Gastrocnemius medialis (tissue), 4 donors: Measurements from ENCODE around the gene FAM181A. TPM values are rescaled to one million over a fixed set of nuclear protein-coding genes. Genes with fewer than 3 reads are reported as not detected.

Experiments
- ATAC-seq, 2 donors: fragments of 150-250 bp; one replicate each; pipeline ENCODE4 v1.9.1; 2016
- DNase-seq, 2 donors: peaks; one replicate each; pipeline ENCODE4 v3.0.0-alpha.2; 2019
- H3K27ac ChIP-seq, 4 donors: fragments of 200-600 bp; sonication (generic); 1 replicate in 1 of 4; 2 replicates in 3 of 4; pipeline ENCODE4 v1.5.1; 2016 to 2018; ENCODE audit warnings: mild to moderate bottlenecking in 2 of 4, moderate library complexity in 1 of 4
- H3K27me3 ChIP-seq, 3 donors: fragments of 200-600 bp; sonication (generic) in 2 of 3; 1 replicate in 1 of 3; 2 replicates in 2 of 3; pipeline versions ENCODE4 v1.5.1 to v1.6.0; 2016 to 2019; ENCODE audit warnings: mild to moderate bottlenecking in 1 of 3, moderate library complexity in 1 of 3
- H3K36me3 ChIP-seq, 2 donors: fragments of 200-600 bp; sonication (generic) in 1 of 2; one replicate each; pipeline ENCODE4 v1.5.1; 2017 to 2018
- H3K4me1 ChIP-seq, 2 donors: fragments of 200-600 bp; sonication (generic) in 1 of 2; one replicate each; pipeline ENCODE4 v1.5.1; 2016 to 2017; ENCODE audit warnings: mild to moderate bottlenecking in 2 of 2
- H3K4me3 ChIP-seq, 4 donors: fragments of 200-600 bp; sonication (generic) in 3 of 4; 1 replicate in 1 of 4; 2 replicates in 3 of 4; pipeline ENCODE4 v1.5.1; 2016 to 2019; ENCODE audit warnings: mild to moderate bottlenecking in 2 of 4
- H3K9me3 ChIP-seq, 3 donors: fragments of 200-600 bp; sonication (generic) in 2 of 3; 1 replicate in 1 of 3; 2 replicates in 2 of 3; pipeline ENCODE4 v1.5.1; 2016 to 2019
- CTCF ChIP-seq, 5 experiments: fragments of 450-650 bp in 3 of 5; fragments of 200-600 bp in 2 of 5; sonication (generic) in 2 of 5; IDR thresholded peaks in 4 of 5; conservative IDR thresholded peaks in 1 of 5; 1 replicate in 4 of 5; 2 replicates in 1 of 5; pipeline ENCODE4 v1.5.1; 2016 to 2019; ENCODE audit warnings: antibody characterized with exemption in 5 of 5, mild to moderate bottlenecking in 3 of 5, moderate library complexity in 3 of 5
- POLR2A ChIP-seq, 2 donors: fragments of 450-650 bp; IDR thresholded peaks; one replicate each; pipeline ENCODE4 v1.6.1; 2017; ENCODE audit warnings: antibody characterized with exemption in 2 of 2, mild to moderate bottlenecking in 2 of 2, moderate library complexity in 2 of 2
- in situ Hi-C, 4 donors: fragments of 200-750 bp; cut with MboI; loops; one replicate each; pipeline versions ENCODE4 v1.15.0 to v1.8.0; 2017; ENCODE audit warnings: low sequenced_read_pairs in 4 of 4
- intact Hi-C: fragments of 100-400 bp; cut with DNase I; formaldehyde crosslinking; loops from one replicate; pipeline ENCODE4 v1.15.1; 2023; ENCODE audit warnings: low total_unique reads
- total RNA-seq, 4 donors: library from RNA; depleted of rRNA; stranded (reverse); fragments of >200 nt; gene quantifications; one replicate each; pipeline versions ENCODE4 v1.1.0 to v1.2.3, GENCODE V29; 2016

FAM181A gene
- total RNA-seq, 4 donors from 2014 or later, result not detected

- H3K9me3 ChIP-seq, result no peaks in the 10 kb centered on the region
Measured at GRCh38 chr14:93946104-93946503, 19.0 kb downstream of the FAM181A start.

GRCh38 chr14:93946541-93947090 lies 19.5 kb downstream of the FAM181A start:
- in situ Hi-C loops (loop anchor here in 1 of 4 donors (10.0 kb wide), 1 partner anchor 48 kb away; the partner anchor contains the start of gene CCDC197), intact Hi-C loops (no loop called here)
- Histone ChIP-seq H3K4me3 (no peak overlapping the region), H3K27me3 (no peaks in the 10 kb centered on the region), H3K27ac (peak overlapping the region; percentile 97 to 100 (median 98)), H3K36me3 (peaks cover 0 to 45% of the 10 kb centered on the region in 2 donors), H3K4me1 (peaks cover 82 to 88% of the 10 kb centered on the region in 2 donors), H3K9me3 (no peaks in the 10 kb centered on the region)
- DNase-seq (no peak), ATAC-seq (peak in 1 of 2 donors; percentile 9)
- TF ChIP-seq CTCF (IDR thresholded peaks at IDR 0.05 in 4 of 5, conservative IDR thresholded peaks at IDR 0.05 in 1 of 5) (no peak), POLR2A (IDR thresholded peaks at IDR 0.05) (no peak)

More at GRCh38 chr14:93946104-93946503, 19.0 kb downstream of the FAM181A start:
- ATAC-seq (peak; percentile 41 to 49), DNase-seq (peak; percentile 65 to 82)
- intact Hi-C loops (no loop called here), in situ Hi-C loops (loop anchor here in 1 of 4 donors (10.0 kb wide), 1 partner anchor 49 kb away; the partner anchor contains the start of gene CCDC197)
- Histone ChIP-seq H3K4me3 (no peak overlapping the region), H3K36me3 (peaks cover 0 to 40% of the 10 kb centered on the region in 2 donors), H3K4me1 (peaks cover 87 to 88% of the 10 kb centered on the region in 2 donors), H3K27me3 (no peaks in the 10 kb centered on the region), H3K27ac (peak overlapping the region; percentile 97 to 100 (median 98))
- TF ChIP-seq CTCF (IDR thresholded peaks at IDR 0.05 in 4 of 5, conservative IDR thresholded peaks at IDR 0.05 in 1 of 5) (no peak), POLR2A (IDR thresholded peaks at IDR 0.05) (no peak)

- Histone ChIP-seq H3K4me1 (peaks cover 76 to 90% of the 10 kb centered on the region in 2 donors), H3K27me3 (no peaks in the 10 kb centered on the region), H3K27ac (peak overlapping the region; percentile 97 to 100 (median 98)), H3K36me3 (peaks cover 0 to 52% of the 10 kb centered on the region in 2 donors), H3K9me3 (no peaks in the 10 kb centered on the region), H3K4me3 (no peak overlapping the region)
- no peak for ATAC-seq
- intact Hi-C loops, result no loop called here
- TF ChIP-seq POLR2A (IDR thresholded peaks at IDR 0.05), result no peak
- no peak for TF ChIP-seq CTCF (IDR thresholded peaks at IDR 0.05 in 4 of 5, conservative IDR thresholded peaks at IDR 0.05 in 1 of 5)
- DNase-seq, result no peak
- in situ Hi-C loops, result loop anchor here in 1 of 4 donors (10.0 kb wide), 1 partner anchor 48 kb away; the partner anchor contains the start of gene CCDC197
Measured at GRCh38 chr14:93947282-93947681, 20.1 kb downstream of the FAM181A start.

DNA sequence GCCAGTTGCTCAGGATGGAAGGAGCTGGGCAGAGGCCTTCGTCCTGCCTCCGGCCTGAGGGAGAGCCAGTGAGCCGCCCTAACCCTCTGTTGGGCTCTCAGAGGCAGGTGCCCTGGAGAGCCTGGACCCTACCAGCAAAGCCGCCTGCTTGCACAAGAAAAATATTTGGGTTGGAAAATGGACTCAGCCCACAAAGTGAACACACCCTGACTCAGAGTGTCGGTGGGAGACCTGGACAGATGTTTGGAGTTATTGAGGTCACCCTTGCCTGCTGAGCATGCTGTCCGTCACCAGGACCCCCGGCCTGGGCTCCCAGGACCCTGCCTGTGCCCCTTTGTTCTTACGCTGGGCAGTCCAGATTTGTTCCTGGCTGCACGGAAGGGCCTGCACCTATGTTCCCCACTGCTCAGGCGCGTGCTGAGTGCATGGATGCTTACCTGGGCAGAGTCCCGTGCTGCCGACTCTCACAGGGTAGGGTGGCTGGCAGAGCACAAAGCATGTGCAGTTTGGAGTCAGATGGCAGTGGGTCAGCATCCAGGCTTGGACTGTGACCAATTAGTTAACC lies 22.4 kb downstream of the FAM181A start:
- TF ChIP-seq CTCF (IDR thresholded peaks at IDR 0.05 in 4 of 5, conservative IDR thresholded peaks at IDR 0.05 in 1 of 5) (no peak), POLR2A (IDR thresholded peaks at IDR 0.05) (no peak)
- Histone ChIP-seq H3K4me1 (peaks cover 67 to 90% of the 10 kb centered on the region in 2 donors), H3K36me3 (peaks cover 0 to 71% of the 10 kb centered on the region in 2 donors), H3K4me3 (no peak overlapping the region), H3K9me3 (no peaks in the 10 kb centered on the region), H3K27ac (peak overlapping the region; percentile 97 to 100 (median 98)), H3K27me3 (no peaks in the 10 kb centered on the region)
- intact Hi-C loops, result no loop called here
- in situ Hi-C loops, result loop anchor here in 1 of 4 donors (10.0 kb wide), 1 partner anchor 45 kb away; the partner anchor contains the start of gene CCDC197
- DNase-seq (no peak), ATAC-seq (no peak)
